NCI-H82 treated with DMSO at 0.1 percent for 48 hours (cell line): ENCODE measurements around the gene PRKG1.
"Not testable (repeated sequence)": the region's sequence is repeated elsewhere in the genome, so short reads cannot be mapped to it uniquely, and the experiment has no call there.

ENCODE experiments used
- DNase-seq: peaks from one replicate; lab custom pipeline; 2025; ENCODE audit not compliant: unreplicated experiment; lab: John Stamatoyannopoulos, UW

PRKG1 gene

GRCh38 chr10:51718804-51719291 lies 644.6 kb downstream of the PRKG1 start:
- no peak for DNase-seq

DNA sequence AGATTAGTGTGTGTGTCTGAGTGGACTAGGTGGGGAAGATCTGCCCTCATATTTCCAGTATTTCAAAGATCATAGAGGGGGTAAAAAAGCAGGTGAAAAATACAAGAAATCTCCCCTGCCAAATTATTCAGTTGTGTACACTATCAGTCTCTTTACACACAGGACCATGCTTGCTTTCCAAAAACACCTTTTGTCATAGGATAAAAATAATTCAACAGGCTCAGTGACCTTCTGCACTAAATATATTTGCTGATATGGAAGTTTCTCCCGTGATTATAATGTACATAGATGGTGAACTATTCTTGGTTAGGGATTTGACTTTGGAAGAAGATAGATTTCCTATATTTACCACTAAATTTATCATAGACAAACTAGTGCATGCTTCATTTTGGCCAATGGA lies 649.8 kb downstream of the PRKG1 start:
- no peak for DNase-seq

DNA sequence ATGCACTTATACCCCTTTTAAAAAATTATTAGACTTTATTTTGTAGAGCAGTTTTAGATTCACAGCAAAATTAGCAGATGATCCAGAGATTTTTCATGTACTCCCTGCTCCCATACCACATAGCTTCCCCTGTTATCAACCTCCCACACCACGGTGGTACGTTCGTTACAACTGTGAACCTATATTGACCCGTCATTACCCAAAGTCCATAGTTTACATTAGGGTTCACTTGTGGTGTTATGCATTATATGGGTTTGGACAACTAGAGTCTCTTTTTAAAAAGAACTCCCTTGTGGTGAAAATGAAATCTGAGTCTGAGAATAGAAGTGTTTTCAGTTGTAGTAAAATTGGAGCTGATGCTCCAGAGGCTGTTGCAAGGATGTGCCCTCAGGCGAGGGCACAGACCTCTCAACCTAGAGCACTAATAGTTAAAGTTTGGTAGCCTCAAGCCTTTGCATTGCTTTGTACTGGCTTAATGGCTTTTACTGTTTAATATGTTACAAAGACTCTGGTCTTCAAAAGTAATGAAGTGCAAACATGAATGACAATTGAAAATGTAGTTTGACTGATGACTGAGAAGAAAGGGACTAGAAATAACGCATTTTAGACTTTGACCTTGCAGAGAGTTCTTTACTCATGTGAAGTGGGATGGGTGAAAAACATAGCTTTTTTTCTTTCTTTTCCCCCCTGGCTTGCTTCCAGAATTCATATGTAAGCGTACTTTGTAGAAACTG lies 655.7 kb downstream of the PRKG1 start:
- no peak for DNase-seq

DNA sequence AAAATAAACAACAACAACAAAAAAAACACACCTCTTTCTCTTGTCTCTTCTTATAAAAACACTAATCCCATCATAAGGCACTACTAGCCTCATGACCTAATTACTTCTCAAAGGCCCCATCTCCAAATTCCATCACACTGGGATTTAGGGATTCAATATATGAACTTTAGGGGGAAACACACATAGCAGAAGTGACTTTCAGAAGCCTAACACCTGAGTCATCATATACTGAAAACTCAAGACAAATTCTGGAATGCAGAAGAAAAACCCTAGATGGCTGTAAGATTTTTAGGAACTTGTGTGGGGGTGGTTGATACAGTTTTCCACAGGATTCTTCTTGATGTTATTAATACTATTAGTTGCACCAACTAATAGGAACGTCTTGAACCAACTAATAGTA lies 658.8 kb downstream of the PRKG1 start:
- no peak for DNase-seq

- no peak for DNase-seq
Measured at GRCh38 chr10:51743146-51743545, 668.9 kb downstream of the PRKG1 start.

- DNase-seq = no peak
Measured at GRCh38 chr10:51744235-51745000, 670.1 kb downstream of the PRKG1 start.

DNA sequence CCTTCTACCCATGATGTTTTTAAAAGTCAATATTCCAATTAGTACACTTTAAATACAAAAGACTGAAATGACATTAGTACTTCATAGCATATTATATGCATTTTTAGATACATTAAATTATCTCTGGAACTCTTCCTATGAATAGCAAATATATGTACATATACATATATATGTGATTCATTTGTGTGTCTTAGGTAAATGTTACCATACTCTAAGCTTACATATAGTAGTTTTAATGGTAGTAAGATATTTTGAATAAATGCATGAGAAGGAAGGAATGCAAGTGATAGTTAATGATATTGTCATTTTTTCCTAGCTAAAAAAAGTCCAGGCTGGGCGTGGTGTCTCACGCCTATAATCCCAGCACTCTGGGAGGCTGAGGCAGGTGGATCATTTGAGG lies 671.1 kb downstream of the PRKG1 start:
- DNase-seq = no peak

DNA sequence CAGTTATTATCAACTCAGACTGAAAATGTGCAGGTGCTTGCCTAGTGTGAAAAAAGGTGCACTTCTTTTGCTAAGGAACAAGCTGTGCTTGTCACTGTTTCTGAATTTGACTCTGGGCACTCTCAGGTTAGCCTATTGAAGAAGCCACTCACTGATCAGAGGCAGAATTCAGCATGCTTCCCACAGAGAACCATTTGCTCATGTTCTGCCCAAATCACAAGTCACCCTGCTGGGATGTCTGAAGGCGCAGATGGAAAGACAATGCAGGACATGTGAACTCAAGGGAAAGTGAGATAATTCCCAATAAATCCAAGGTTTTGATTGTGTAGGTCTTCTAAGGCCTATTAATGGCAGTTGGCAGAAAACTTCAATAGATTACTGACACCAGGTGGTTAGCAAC lies 672.9 kb downstream of the PRKG1 start:
- DNase-seq = no peak

DNA sequence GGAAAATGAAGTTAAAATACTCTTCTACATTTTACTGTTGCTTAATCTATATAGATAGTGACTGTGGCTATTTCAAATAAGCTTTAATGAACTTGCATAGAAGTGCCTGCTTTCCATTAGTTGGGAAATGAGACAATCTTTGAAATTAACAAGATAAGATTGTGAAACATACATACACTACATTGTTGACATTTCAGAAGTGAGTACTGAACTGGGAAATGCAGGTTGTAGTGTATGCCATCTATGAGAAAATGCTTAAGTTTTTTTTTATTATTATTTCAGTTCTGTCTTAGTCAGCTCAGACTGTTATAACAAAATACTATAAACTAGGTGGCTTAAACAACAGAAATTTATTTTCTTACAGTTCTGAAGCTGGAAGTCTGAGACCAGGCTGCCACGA lies 674.7 kb downstream of the PRKG1 start:
- no peak for DNase-seq

GRCh38 chr10:51758366-51758765 lies 684.1 kb downstream of the PRKG1 start:
- DNase-seq = no peak

DNA sequence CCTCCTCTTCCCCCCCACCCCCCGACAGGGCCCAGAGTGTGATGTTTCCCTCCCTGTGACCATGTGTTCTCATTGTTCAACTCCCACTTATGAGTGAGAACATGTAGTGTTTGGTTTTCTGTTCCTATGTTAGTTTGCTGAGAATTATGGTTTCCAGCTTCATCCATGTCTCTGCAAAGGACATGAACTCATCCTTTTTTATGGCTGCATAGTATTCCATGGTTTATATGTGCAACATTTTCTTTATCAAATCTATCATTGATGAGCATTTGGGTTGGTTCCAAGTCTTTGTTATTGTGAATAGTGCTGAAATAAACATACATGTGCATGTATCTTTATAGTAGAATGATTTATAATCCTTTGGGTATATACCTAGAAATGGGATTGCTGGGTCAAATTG lies 684.6 kb downstream of the PRKG1 start:
- DNase-seq = not testable (repeated sequence)

DNA sequence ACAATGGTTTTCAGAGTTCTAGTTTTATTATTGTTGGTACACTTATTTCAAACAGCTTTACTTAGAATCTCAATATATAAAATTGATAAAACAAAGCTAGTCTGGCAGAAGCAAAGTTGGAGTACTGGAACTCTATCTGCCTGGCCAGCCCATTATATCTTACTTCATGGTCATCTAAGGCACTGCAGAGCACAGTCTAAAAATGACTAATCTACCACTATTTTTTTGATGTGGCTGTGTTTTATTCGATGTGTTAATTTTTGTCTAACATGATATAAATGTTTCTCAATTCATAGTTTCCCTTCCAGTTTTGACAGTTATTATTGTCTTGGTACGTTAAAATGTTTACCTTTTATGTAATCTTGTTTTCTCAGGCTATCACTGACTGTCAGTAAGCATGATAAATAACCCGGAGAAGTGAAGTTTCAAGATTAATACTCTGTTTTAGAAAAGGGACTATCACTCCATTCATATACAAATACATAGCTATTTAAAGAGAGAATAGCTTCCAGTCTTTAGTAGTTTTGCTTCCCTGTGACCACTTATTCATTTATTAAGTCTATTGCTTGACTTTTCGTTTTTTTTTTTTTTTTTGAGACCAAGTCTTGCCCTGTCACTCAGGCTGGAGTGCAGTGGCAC lies 685.7 kb downstream of the PRKG1 start:
- no peak for DNase-seq

DNA sequence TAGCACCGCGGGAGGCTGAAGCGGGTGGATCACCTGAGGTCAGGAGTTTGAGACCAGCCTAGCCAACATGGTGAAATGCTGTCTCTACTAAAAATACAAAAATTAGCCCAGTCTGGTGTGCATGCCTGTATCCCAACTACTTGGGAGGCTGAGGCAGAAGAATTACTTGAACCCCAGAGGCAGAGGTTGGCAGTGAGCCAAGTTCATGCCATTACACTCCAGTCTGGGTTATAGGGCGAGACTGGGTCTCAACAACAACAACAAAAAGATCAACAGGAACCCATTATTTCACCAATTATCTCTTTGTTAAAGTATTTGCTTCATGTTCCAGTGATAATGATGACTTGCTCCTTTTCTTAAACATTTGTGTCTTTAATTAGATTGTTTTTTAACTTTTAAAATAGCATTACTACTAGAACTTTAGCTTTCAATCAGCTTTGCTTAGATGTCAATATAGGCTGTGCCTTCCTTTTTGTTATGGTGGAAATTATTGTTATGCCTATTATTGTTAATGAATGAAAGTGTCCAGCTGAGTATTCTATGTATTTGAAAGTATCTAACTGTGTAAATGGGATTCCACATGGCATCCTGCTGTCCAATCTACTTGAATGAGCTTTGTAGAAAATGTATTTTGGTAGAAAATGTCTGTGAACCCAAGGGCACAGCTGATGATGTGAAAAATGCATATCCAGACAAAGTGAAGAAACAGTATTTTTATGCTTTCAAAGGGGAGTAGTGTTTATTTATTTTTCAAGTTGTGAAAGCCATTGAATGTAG lies 686.8 kb downstream of the PRKG1 start:
- DNase-seq = no peak

DNA sequence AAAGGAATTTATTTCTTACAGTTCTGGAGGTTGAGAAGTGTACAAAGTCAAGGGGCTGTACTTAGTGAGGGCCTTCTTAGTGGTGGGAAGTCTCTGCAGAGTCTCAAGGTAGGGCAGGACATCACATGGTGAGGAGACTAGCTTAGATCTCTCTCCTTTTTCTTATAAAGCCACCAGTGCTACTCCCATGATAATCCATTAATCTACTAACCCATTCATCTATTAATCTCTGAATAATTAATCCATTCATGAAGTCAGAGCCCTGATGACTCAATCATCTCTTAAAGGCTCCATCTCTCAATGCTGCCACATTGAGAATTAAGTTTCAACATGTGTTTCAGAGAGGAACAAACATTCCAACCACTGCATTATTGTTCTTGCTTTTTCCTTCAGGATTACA lies 689.5 kb downstream of the PRKG1 start:
- DNase-seq = no peak

- no peak for DNase-seq
Measured at GRCh38 chr10:51765284-51765971, 691.1 kb downstream of the PRKG1 start.

- DNase-seq = no peak
Measured at GRCh38 chr10:51766423-51767102, 692.3 kb downstream of the PRKG1 start.

DNA sequence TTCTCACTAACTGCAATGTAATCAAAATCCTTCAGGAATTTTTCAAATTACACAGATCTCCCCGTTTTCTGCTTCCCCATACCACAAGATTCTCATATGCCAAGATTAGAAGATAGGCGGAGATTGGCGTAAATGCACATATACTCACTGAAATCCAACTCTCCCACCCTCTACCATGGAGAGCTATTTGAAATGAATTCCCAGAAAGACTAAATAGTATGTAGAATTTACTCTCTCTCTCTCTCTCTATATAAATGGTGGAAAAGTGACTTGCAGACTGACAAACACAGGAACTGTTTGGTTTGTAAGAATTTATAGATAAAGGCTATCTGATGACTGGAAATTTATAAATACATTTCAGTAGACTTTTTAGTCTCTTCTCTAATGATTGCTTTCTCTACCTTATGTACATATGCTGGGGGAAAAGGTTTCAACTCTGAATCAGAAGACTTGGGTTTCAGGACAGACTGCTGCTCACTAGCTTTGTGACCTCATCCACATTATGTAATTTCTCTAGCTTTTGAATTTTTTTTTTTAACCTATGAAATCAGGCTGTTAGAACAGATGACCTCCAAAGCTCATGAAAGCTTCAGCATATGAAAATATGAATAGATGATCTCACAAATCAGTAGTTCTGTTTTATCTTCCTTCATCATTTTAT lies 692.9 kb downstream of the PRKG1 start:
- DNase-seq = no peak

GRCh38 chr10:51768886-51769465 lies 694.7 kb downstream of the PRKG1 start:
- DNase-seq = no peak

DNA sequence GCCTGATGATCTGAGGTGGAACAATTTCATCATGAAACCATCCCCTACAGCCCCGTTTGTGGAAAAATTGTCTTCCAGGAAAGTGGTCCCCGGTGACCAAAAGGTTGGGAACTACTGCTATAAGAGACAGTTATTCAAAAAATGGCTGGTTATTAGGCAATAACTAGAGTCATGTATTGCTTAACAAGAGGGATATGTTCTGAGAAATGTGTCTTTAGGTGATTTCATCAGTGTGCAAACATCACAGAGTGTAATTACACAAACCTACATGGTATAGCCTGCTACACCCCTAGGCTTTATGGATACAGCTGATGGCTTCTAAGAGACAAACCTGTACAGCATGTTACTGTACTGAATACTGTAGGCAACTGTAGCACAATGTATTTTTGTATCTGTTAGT lies 696.4 kb downstream of the PRKG1 start:
- no peak for DNase-seq
